ENCODE measurements around the gene SCRN1. TPM values are rescaled to one million over a fixed set of nuclear protein-coding genes. Genes with fewer than 3 reads are reported as not detected.

SCRN1 gene
- total and polyA plus RNA-seq, 2 of the 4 experiments (the other 2 are of a cell fraction), result 57.1 to 124 TPM

GRCh38 chr7:29987811-29988317, 1.7 kb downstream of the SCRN1 start:
- peak overlapping the region; percentile 84 for H4K91ac ChIP-seq (ENCODE audit: insufficient read depth, low read depth, low read length)
- peak overlapping the region; percentile 91 for H3K4ac ChIP-seq (ENCODE audit: low read depth, low read length)
- peak overlapping the region; percentile 94 for H2BK5ac ChIP-seq (ENCODE audit: low read depth, low read length, poor library complexity, severe bottlenecking)
- no peak overlapping the region for H3K9ac ChIP-seq (ENCODE audit: low read depth, low read length)
- H3K4me2 ChIP-seq (ENCODE audit: low read depth, low read length), result peak overlapping the region; percentile 89
- H4K8ac ChIP-seq (ENCODE audit: low read depth in 2 of 2, low read length in 2 of 2), result peak overlapping the region; percentile 50 to 89; a peak in 3 of 4 replicates
- peak overlapping the region; percentile 94 for H2AK9ac ChIP-seq (replicated peaks; ENCODE audit: low read depth, low read length, poor library complexity)
- intact Hi-C loops (cut with micrococcal nuclease) (loop anchor here (1.0 to 2.0 kb wide), 2 partner anchors 38 to 75 kb away; partner anchors contain the start of gene FKBP14), dilution Hi-C loops (cut with HindIII; ENCODE audit: low sequenced_read_pairs, unreplicated experiment) (no loop called here), in situ Hi-C loops (cut with MboI; ENCODE audit: low sequenced_read_pairs) (no loop called here)
- H2AK5ac ChIP-seq (ENCODE audit: low read depth, low read length), result peak overlapping the region; percentile 64
- H3K79me1 ChIP-seq (ENCODE audit: low read depth in 1 of 2, low read length in 2 of 2), result peaks cover 7 to 43% of the 10 kb centered on the region in 2 experiments; a peak in 3 of 4 replicates
- WGBS, 2 experiments (ENCODE audit: extremely low coverage in 2 of 2, insufficient read length in 1 of 2), result no CpG with 5 or more reads among the region's 8 CpGs
- peak overlapping the region; percentile 47 for H2AFZ ChIP-seq (replicated peaks; ENCODE audit: low read length, poor library complexity)
- POLR2A ChIA-PET (ENCODE audit: unreplicated experiment), result no interaction called here
- peak; percentile 88 for DNase-seq
- H3K18ac ChIP-seq (ENCODE audit: low read depth, low read length), result peak overlapping the region; percentile 78
- H3K9me1 ChIP-seq (ENCODE audit: insufficient read depth, low read length), result peaks cover 8% of the 10 kb centered on the region
- TF ChIP-seq CEBPB (IDR thresholded peaks at IDR 0.05; ENCODE audit: low read depth, low read length) (peak; percentile 73), USF2 (IDR thresholded peaks at IDR 0.05; ENCODE audit: low read depth, low read length) (no peak), FOS (IDR thresholded peaks at IDR 0.05; ENCODE audit: low read depth, low read length) (peak; percentile 69; the same call in 1 of the 2 replicates), BHLHE40 (IDR thresholded peaks at IDR 0.05; ENCODE audit: low read depth, low read length) (0 out of 2 replicates have a peak, but pooled peaks have one; percentile 27), MXI1 (IDR thresholded peaks at IDR 0.05; ENCODE audit: borderline replicate concordance, low read depth, low read length) (0 out of 2 replicates have a peak, but pooled peaks have one; percentile 53), NFE2L2 (IDR thresholded peaks at IDR 0.05; ENCODE audit: low read depth, low read length) (no peak), RCOR1 (IDR thresholded peaks at IDR 0.05; ENCODE audit: insufficient replicate concordance, low read length) (no peak)
- H3K56ac ChIP-seq (ENCODE audit: extremely low read depth, insufficient read depth, low read length), result peak overlapping the region; percentile 69
- H3K14ac ChIP-seq (replicated peaks; ENCODE audit: low read depth, low read length), result peak overlapping the region; percentile 90
- no peaks in the 10 kb centered on the region for H3K36me3 ChIP-seq (ENCODE audit: control insufficient read depth, insufficient read depth, low read length)
- no TSS peak for BruUV-seq (replicated peaks)
- H3K27ac ChIP-seq (ENCODE audit: insufficient read depth, low read length), result peak overlapping the region; percentile 97
- H4K5ac ChIP-seq (ENCODE audit: low read depth, low read length), result peak overlapping the region; percentile 63
- peak overlapping the region; percentile 91 for H2BK20ac ChIP-seq (ENCODE audit: low read depth, low read length)
- H3K4me3 ChIP-seq (ENCODE audit: insufficient read depth, low read depth, low read length), result peak overlapping the region; percentile 99; the same call in 1 of the 2 replicates
- peak overlapping the region; percentile 88 for H2BK120ac ChIP-seq (ENCODE audit: low read depth, low read length)
- H3K23ac ChIP-seq (ENCODE audit: low read depth, low read length), result peak overlapping the region; percentile 82
- peaks cover 10% of the 10 kb centered on the region for H3K4me1 ChIP-seq (ENCODE audit: control insufficient read depth, insufficient read depth, low read length)
- ATAC-seq (ENCODE audit: low read depth), result peak; percentile 21
- CTCF ChIA-PET, result no interaction called here
- peaks cover 14% of the 10 kb centered on the region for H4K20me1 ChIP-seq (ENCODE audit: insufficient read depth, low read length)
- peak overlapping the region; percentile 43; the same call in 1 of the 3 replicates for H2BK15ac ChIP-seq (ENCODE audit: low read depth, low read length)
- no peaks in the 10 kb centered on the region for H3K27me3 ChIP-seq (ENCODE audit: control insufficient read depth, insufficient read depth, low read length)
- H3K9me3 ChIP-seq (ENCODE audit: control insufficient read depth, insufficient read depth, low read length), result no peaks in the 10 kb centered on the region

Data from IMR-90 (cell line).